ENCODE data around the gene METTL4. TPM values are rescaled to one million over a fixed set of nuclear protein-coding genes. Genes with fewer than 3 reads are reported as not detected.

METTL4 gene
- total and polyA plus RNA-seq, 2 of the 8 experiments (the other 6 are each of a cell fraction or from before 2014, with no cell fraction given), result 8.5 to 11.5 TPM

DNA sequence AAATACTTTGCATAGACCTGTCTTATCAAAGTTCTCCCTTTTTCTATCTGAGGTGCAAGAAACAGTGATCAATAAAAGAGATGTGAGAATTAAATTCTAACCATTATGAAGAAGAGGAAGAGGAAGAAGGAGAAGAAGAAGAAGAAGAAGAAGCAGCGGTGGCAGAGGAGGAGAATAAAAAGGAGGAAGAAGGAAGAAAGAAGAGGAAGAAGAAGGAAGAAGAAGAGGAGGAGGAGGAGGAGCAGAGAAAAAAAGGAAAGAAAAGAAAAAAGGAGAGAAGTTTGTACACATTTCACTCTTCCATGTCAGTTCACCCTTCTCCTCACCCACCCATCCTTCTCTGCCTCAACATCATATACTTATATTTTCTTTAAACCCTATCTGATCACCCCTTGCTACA is 68.4 kb downstream of the METTL4 start (continued):
- TF ChIP-seq BCL11A (IDR thresholded peaks at IDR 0.05; ENCODE audit: low read depth in 2 of 2, low read length in 2 of 2) (no peak), CHD1 (IDR thresholded peaks at IDR 0.05; ENCODE audit: low read depth, low read length) (no peak), YY1 (IDR thresholded peaks at IDR 0.05; ENCODE audit: low read depth, low read length) (no peak), JUN (IDR thresholded peaks at IDR 0.05; ENCODE audit: low read depth, low read length) (no peak), CTBP2 (IDR thresholded peaks at IDR 0.05; ENCODE audit: borderline replicate concordance, insufficient read depth, insufficient read length, low read length) (no peak), CREB1 (IDR thresholded peaks at IDR 0.05) (no peak)

Data from H1 (cell line).